ENCODE data around the gene TRIM52. TPM values are rescaled to one million over a fixed set of nuclear protein-coding genes. Genes with fewer than 3 reads are reported as not detected.

The TRIM52 gene
- total and polyA plus RNA-seq, 5 experiments from 2014 or later: 23.6 to 64.2 (median 36.3) TPM

- no peak overlapping the region for H3K4me3 Mint-ChIP-seq
- POLR2A ChIA-PET: interaction anchor here (0.8 to 15.4 kb wide), 5 partner anchors 9 to 17 kb away, joined by 3 to 250 read pairs (median 3); partner anchors contain the start of gene TRIM41
- peaks cover 6 to 97% (median 26%) of the 10 kb centered on the region in 3 donors for H3K36me3 Mint-ChIP-seq
- DNase-seq: no peak
- no peaks in the 10 kb centered on the region for H3K27me3 Mint-ChIP-seq
- H3K4me1 Mint-ChIP-seq: peaks cover 13 to 46% (median 33%) of the 10 kb centered on the region in 4 donors
- no peaks in the 10 kb centered on the region for H3K9me3 Mint-ChIP-seq
- peak overlapping the region in 3 of 10 donors; percentile 31 to 69 (median 36) for H3K27ac Mint-ChIP-seq
- ATAC-seq: no peak
These were observed 23.8 kb downstream of the TRIM52 start for GRCh38 chr5:181236954-181237641.

- Mint-ChIP-seq H3K4me3 (no peak overlapping the region), H3K4me1 (peaks cover 10 to 43% (median 28%) of the 10 kb centered on the region in 4 donors), H3K27ac (peak overlapping the region in 2 of 10 donors; percentile 9 to 31), H3K27me3 (no peaks in the 10 kb centered on the region), H3K9me3 (no peaks in the 10 kb centered on the region), H3K36me3 (peaks cover 8 to 97% (median 28%) of the 10 kb centered on the region in 3 donors)
- ATAC-seq (no peak), DNase-seq (no peak)
- POLR2A ChIA-PET: interaction anchor here (0.8 to 5.4 kb wide), 4 partner anchors 9 to 18 kb away, joined by 3 to 39 read pairs (median 3); partner anchors contain the start of gene TRIM41
These were observed 24.5 kb downstream of the TRIM52 start for GRCh38 chr5:181236471-181236870.

- Mint-ChIP-seq H3K27me3 (no peaks in the 10 kb centered on the region), H3K4me3 (no peak overlapping the region), H3K4me1 (peaks cover 10 to 41% (median 22%) of the 10 kb centered on the region in 4 donors), H3K9me3 (no peaks in the 10 kb centered on the region), H3K27ac (peak overlapping the region in 5 of 10 donors; percentile 3 to 59 (median 57)), H3K36me3 (peaks cover 8 to 97% (median 28%) of the 10 kb centered on the region in 3 donors)
- DNase-seq (no peak), ATAC-seq (no peak)
- POLR2A ChIA-PET: interaction anchor here (0.7 to 5.4 kb wide), 6 partner anchors 8 to 25 kb away, joined by 3 to 39 read pairs (median 6); partner anchors contain the start of genes RACK1, TRIM41 and TRIM52
These were observed 25.1 kb downstream of the TRIM52 start for GRCh38 chr5:181235689-181236366.

- Mint-ChIP-seq H3K4me3 (no peak overlapping the region), H3K27me3 (no peaks in the 10 kb centered on the region), H3K9me3 (no peaks in the 10 kb centered on the region), H3K36me3 (peaks cover 8 to 96% (median 28%) of the 10 kb centered on the region in 3 donors), H3K27ac (peak overlapping the region in 7 of 10 donors; percentile 27 to 69 (median 58)), H3K4me1 (peaks cover 13 to 44% (median 24%) of the 10 kb centered on the region in 4 donors)
- POLR2A ChIA-PET: interaction anchor here (0.7 to 5.4 kb wide), 4 partner anchors 8 to 26 kb away, joined by 5 to 39 read pairs (median 8); partner anchors contain the start of genes RACK1, TRIM41 and TRIM52
- ATAC-seq (no peak), DNase-seq (no peak)
These were observed 25.6 kb downstream of the TRIM52 start for GRCh38 chr5:181235323-181235688.

- H3K27me3 Mint-ChIP-seq: no peaks in the 10 kb centered on the region
- H3K4me3 Mint-ChIP-seq: no peak overlapping the region
- H3K4me1 Mint-ChIP-seq: peaks cover 15 to 44% (median 29%) of the 10 kb centered on the region in 4 donors
- H3K9me3 Mint-ChIP-seq: no peaks in the 10 kb centered on the region
- ATAC-seq (peak in 1 of 2 donors; percentile 13), DNase-seq (no peak)
- peaks cover 8 to 94% (median 28%) of the 10 kb centered on the region in 3 donors for H3K36me3 Mint-ChIP-seq
- POLR2A ChIA-PET: interaction anchor here (0.7 to 5.4 kb wide), 4 partner anchors 9 to 26 kb away, joined by 5 to 39 read pairs (median 8); partner anchors contain the start of genes RACK1, TRIM41 and TRIM52
- peak overlapping the region in 5 of 10 donors; percentile 57 to 69 (median 59) for H3K27ac Mint-ChIP-seq
These were observed 26.3 kb downstream of the TRIM52 start for GRCh38 chr5:181234455-181235306.

GRCh38 chr5:181233801-181234454 lies 27.0 kb downstream of the TRIM52 start:
- Mint-ChIP-seq H3K9me3 (no peaks in the 10 kb centered on the region), H3K4me3 (no peak overlapping the region), H3K4me1 (peaks cover 21 to 45% (median 30%) of the 10 kb centered on the region in 4 donors), H3K27ac (peak overlapping the region in 3 of 10 donors; percentile 22 to 71 (median 31)), H3K36me3 (peaks cover 4 to 93% (median 23%) of the 10 kb centered on the region in 3 donors), H3K27me3 (no peaks in the 10 kb centered on the region)
- ATAC-seq (no peak), DNase-seq (no peak)
- POLR2A ChIA-PET: interaction anchor here (2.1 to 5.4 kb wide), 2 partner anchors 10 kb away, joined by 9 to 39 read pairs; partner anchors contain the start of genes RACK1 and TRIM41

GRCh38 chr5:181233088-181233800 lies 27.7 kb downstream of the TRIM52 start:
- no peaks in the 10 kb centered on the region for H3K9me3 Mint-ChIP-seq
- H3K36me3 Mint-ChIP-seq: peaks cover 4 to 87% (median 18%) of the 10 kb centered on the region in 3 donors
- POLR2A ChIA-PET: interaction anchor here (2.1 to 5.4 kb wide), 4 partner anchors 9 to 12 kb away, joined by 6 to 39 read pairs (median 14); partner anchors contain the start of genes RACK1 and TRIM41
- DNase-seq: no peak
- no peaks in the 10 kb centered on the region for H3K27me3 Mint-ChIP-seq
- H3K27ac Mint-ChIP-seq: peak overlapping the region in 6 of 10 donors; percentile 70 to 80 (median 72)
- peaks cover 19 to 44% (median 25%) of the 10 kb centered on the region in 4 donors for H3K4me1 Mint-ChIP-seq
- ATAC-seq: no peak
- H3K4me3 Mint-ChIP-seq: peak overlapping the region in 1 of 10 donors; percentile 17

- Mint-ChIP-seq H3K4me3 (no peak overlapping the region), H3K27me3 (no peaks in the 10 kb centered on the region), H3K9me3 (no peaks in the 10 kb centered on the region), H3K27ac (peak overlapping the region in 5 of 10 donors; percentile 34 to 77 (median 68)), H3K36me3 (peaks cover 4 to 80% (median 15%) of the 10 kb centered on the region in 3 donors), H3K4me1 (peaks cover 15 to 38% (median 20%) of the 10 kb centered on the region in 4 donors)
- ATAC-seq: no peak
- POLR2A ChIA-PET: interaction anchor here (2.1 to 11.2 kb wide), 4 partner anchors 9 to 30 kb away, joined by 6 to 212 read pairs (median 30); partner anchors contain the start of genes RACK1, TRIM41 and TRIM52
- DNase-seq: no peak
These were observed 28.4 kb downstream of the TRIM52 start for GRCh38 chr5:181232593-181232992.

GRCh38 chr5:181231432-181231831 lies 29.5 kb downstream of the TRIM52 start:
- POLR2A ChIA-PET: interaction anchor here (0.9 to 11.2 kb wide), 5 partner anchors 11 to 46 kb away, joined by 3 to 212 read pairs (median 6); partner anchors contain the start of genes RACK1 and TRIM52
- Mint-ChIP-seq H3K4me1 (peaks cover 16 to 46% (median 22%) of the 10 kb centered on the region in 4 donors), H3K36me3 (peaks cover 4 to 72% (median 5%) of the 10 kb centered on the region in 3 donors), H3K4me3 (no peak overlapping the region), H3K27me3 (no peaks in the 10 kb centered on the region), H3K9me3 (no peaks in the 10 kb centered on the region), H3K27ac (peak overlapping the region in 7 of 10 donors; percentile 53 to 81 (median 67))
- DNase-seq (no peak), ATAC-seq (no peak)

- POLR2A ChIA-PET: interaction anchor here (1.0 to 11.2 kb wide), 3 partner anchors 12 to 41 kb away, joined by 3 to 212 read pairs (median 20); partner anchors contain the start of genes RACK1 and TRIM52
- H3K4me1 Mint-ChIP-seq: peaks cover 18 to 55% (median 29%) of the 10 kb centered on the region in 4 donors
- no peak for DNase-seq
- peaks cover 2 to 64% (median 4%) of the 10 kb centered on the region in 3 donors for H3K36me3 Mint-ChIP-seq
- no peak overlapping the region for H3K4me3 Mint-ChIP-seq
- no peaks in the 10 kb centered on the region for H3K27me3 Mint-ChIP-seq
- no peak for ATAC-seq
- H3K27ac Mint-ChIP-seq: peak overlapping the region; percentile 38 to 80 (median 74)
- no peaks in the 10 kb centered on the region for H3K9me3 Mint-ChIP-seq
These were observed 30.4 kb downstream of the TRIM52 start for GRCh38 chr5:181230551-181230950.
